Fibroblast of the aortic adventitia (primary cell): ENCODE results near the gene PGLYRP2. TPM values are rescaled to one million over a fixed set of nuclear protein-coding genes. Genes with fewer than 3 reads are reported as not detected.
A peak's percentile ranks its signal among the peaks of the same experiment; 100 is the strongest.

ENCODE experiments used
- DNase-seq: peaks from one replicate; pipeline ENCODE4 v3.0.0-alpha.2; 2010; ENCODE audit warnings: low read depth
- H3K4me3 ChIP-seq: 2 replicates; pipeline ENCODE4 v1.5.1; 2011; ENCODE audit warnings: low read depth, mild to moderate bottlenecking, control low read depth, low read length, moderate library complexity
- CTCF ChIP-seq: IDR thresholded peaks from 2 replicates; pipeline ENCODE4 v1.5.1; 2011; ENCODE audit warnings: mild to moderate bottlenecking, low read length, control low read depth, inconsistent platforms; ENCODE audit not compliant: insufficient read depth
- total RNA-seq: library from RNA; depleted of rRNA; stranded (reverse); fragments of >200 nt; gene quantifications from 2 replicates; pipeline ENCODE4 v1.2.3, GENCODE V29; 2012; ENCODE audit warnings: low replicate concordance

PGLYRP2 gene
- total RNA-seq, 1 donor, result not detected

GRCh38 chr19:15469513-15470297 lies 9.6 kb downstream of the PGLYRP2 start:
- no peak for DNase-seq
- TF ChIP-seq CTCF, result no peak
- H3K4me3 ChIP-seq, result peak overlapping the region; percentile 51

- no peak for TF ChIP-seq CTCF
- no peak overlapping the region for H3K4me3 ChIP-seq
- no peak for DNase-seq
These were observed 10.4 kb downstream of the PGLYRP2 start for GRCh38 chr19:15468675-15469512.

GRCh38 chr19:15467734-15468214 lies 11.5 kb downstream of the PGLYRP2 start:
- H3K4me3 ChIP-seq, result no peak overlapping the region
- DNase-seq, result no peak
- TF ChIP-seq CTCF, result no peak

- TF ChIP-seq CTCF, result no peak
- H3K4me3 ChIP-seq, result no peak overlapping the region
- DNase-seq, result peak; percentile 72
These were observed 12.2 kb downstream of the PGLYRP2 start for GRCh38 chr19:15466851-15467733.

GRCh38 chr19:15464394-15465385 lies 14.6 kb downstream of the PGLYRP2 start, which contains the start of gene RASAL3:
Gene RASAL3 (minus strand): TSS chr19:15464544. CDS start chr19:15464358, 186 bp downstream.
- DNase-seq, result peak; percentile 43
- no peak for TF ChIP-seq CTCF
- H3K4me3 ChIP-seq, result no peak within 1 kb of the TSS
